ENCODE data around the gene HOXD9.

The HOXD9 gene

DNA sequence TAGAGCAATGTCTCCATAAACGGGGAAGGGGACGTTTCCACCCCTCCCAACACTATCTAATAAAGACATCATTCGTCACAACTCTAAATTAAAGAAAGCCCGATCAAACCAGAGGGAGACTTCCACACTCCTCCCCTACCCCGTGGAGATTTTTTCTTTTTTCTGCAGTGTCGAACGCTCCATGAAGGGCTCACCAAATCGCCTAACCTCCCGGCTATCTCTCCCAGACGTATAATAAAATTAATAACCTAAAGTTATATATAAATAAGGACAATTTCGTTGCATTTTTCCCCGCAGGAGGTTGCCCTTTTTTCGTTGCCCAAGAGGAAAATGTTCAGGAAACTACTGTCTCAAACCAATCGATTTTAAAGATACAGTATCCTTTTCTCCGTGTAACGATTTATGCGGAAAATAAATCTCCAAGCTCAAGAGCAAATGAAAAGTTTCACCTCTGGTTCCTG, 41.1 kb upstream of the HOXD9 start:
- TF ChIP-seq ZBTB7A (IDR thresholded peaks at IDR 0.05; ENCODE audit: low read depth) = no peak
- TF ChIP-seq EGR1 (IDR thresholded peaks at IDR 0.05) = no peak
- TF ChIP-seq, protein P1, sequence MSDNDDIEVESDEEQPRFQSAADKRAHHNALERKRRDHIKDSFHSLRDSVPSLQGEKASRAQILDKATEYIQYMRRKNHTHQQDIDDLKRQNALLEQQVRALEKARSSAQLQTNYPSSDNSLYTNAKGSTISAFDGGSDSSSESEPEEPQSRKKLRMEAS (IDR thresholded peaks at IDR 0.05) = no peak
- TF ChIP-seq EP300 (IDR thresholded peaks at IDR 0.05; ENCODE audit: borderline replicate concordance) = no peak
- no peak for TF ChIP-seq TEAD4 (IDR thresholded peaks at IDR 0.05)
- no peak for TF ChIP-seq CEBPB (IDR thresholded peaks at IDR 0.05)
- TF ChIP-seq YY1 (IDR thresholded peaks at IDR 0.05; ENCODE audit: low read depth) = no peak
- TF ChIP-seq, protein P2, sequence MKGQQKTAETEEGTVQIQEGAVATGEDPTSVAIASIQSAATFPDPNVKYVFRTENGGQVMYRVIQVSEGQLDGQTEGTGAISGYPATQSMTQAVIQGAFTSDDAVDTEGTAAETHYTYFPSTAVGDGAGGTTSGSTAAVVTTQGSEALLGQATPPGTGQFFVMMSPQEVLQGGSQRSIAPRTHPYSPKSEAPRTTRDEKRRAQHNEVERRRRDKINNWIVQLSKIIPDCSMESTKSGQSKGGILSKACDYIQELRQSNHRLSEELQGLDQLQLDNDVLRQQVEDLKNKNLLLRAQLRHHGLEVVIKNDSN (IDR thresholded peaks at IDR 0.05) = no peak
- no peak for TF ChIP-seq NFIC (IDR thresholded peaks at IDR 0.05)
- TF ChIP-seq TCF12 (IDR thresholded peaks at IDR 0.05; ENCODE audit: low read depth) = no peak
- no peak for TF ChIP-seq CREB1 (IDR thresholded peaks at IDR 0.05; ENCODE audit: low read depth)
- TF ChIP-seq FOXM1 (IDR thresholded peaks at IDR 0.05; ENCODE audit: borderline replicate concordance, low read depth) = no peak
- TF ChIP-seq, protein P3, sequence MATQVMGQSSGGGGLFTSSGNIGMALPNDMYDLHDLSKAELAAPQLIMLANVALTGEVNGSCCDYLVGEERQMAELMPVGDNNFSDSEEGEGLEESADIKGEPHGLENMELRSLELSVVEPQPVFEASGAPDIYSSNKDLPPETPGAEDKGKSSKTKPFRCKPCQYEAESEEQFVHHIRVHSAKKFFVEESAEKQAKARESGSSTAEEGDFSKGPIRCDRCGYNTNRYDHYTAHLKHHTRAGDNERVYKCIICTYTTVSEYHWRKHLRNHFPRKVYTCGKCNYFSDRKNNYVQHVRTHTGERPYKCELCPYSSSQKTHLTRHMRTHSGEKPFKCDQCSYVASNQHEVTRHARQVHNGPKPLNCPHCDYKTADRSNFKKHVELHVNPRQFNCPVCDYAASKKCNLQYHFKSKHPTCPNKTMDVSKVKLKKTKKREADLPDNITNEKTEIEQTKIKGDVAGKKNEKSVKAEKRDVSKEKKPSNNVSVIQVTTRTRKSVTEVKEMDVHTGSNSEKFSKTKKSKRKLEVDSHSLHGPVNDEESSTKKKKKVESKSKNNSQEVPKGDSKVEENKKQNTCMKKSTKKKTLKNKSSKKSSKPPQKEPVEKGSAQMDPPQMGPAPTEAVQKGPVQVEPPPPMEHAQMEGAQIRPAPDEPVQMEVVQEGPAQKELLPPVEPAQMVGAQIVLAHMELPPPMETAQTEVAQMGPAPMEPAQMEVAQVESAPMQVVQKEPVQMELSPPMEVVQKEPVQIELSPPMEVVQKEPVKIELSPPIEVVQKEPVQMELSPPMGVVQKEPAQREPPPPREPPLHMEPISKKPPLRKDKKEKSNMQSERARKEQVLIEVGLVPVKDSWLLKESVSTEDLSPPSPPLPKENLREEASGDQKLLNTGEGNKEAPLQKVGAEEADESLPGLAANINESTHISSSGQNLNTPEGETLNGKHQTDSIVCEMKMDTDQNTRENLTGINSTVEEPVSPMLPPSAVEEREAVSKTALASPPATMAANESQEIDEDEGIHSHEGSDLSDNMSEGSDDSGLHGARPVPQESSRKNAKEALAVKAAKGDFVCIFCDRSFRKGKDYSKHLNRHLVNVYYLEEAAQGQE (IDR thresholded peaks at IDR 0.05; ENCODE audit: low read depth) = no peak
- TF ChIP-seq RAD21 (IDR thresholded peaks at IDR 0.05; ENCODE audit: low read depth) = no peak

DNA sequence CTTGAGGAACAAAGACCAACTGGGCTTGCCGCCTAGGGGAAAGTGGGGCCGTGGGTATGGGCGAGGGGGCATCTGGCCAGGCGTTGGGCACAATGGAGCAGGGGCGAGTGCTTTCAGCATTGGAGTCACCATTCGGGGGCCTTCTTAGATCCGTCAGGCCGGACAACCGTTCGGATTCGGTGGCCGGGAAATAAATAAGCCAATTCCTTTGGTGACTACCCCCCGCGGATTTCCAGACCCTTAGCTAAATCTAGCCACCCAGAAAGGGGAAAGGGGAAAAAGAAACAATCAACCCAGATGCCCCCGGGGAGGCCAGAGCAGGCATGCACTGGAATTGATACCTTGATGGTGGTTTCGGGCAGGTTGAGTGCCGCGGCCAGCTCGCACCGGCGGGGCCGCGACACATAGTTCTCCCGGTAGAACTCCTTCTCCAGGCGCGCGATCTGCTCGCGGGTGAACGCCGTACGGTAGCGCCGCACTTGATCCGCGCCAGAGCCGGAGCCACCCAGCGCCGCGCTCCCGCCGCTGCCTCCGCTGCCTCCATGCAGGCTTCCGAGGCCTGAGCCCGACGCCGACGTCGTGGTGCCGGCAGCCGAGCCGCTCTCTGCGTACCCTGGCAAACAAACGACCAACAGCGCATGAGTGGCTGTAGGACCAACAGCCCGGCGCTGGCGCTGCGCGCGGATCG, 40.5 kb upstream of the HOXD9 start:
- TF ChIP-seq RAD21 (IDR thresholded peaks at IDR 0.05; ENCODE audit: low read depth) (no peak), ZBTB7A (IDR thresholded peaks at IDR 0.05; ENCODE audit: low read depth) (no peak), CREB1 (IDR thresholded peaks at IDR 0.05; ENCODE audit: low read depth) (no peak), EGR1 (IDR thresholded peaks at IDR 0.05) (no peak), EP300 (IDR thresholded peaks at IDR 0.05; ENCODE audit: borderline replicate concordance) (no peak), TAF1 (IDR thresholded peaks at IDR 0.05; ENCODE audit: low read depth) (no peak), FOXM1 (IDR thresholded peaks at IDR 0.05; ENCODE audit: borderline replicate concordance, low read depth) (no peak), NFIC (IDR thresholded peaks at IDR 0.05) (no peak), YY1 (IDR thresholded peaks at IDR 0.05; ENCODE audit: low read depth) (no peak), TEAD4 (IDR thresholded peaks at IDR 0.05) (no peak), CEBPB (IDR thresholded peaks at IDR 0.05) (no peak), TCF12 (IDR thresholded peaks at IDR 0.05; ENCODE audit: low read depth) (no peak)
- TF ChIP-seq, protein P1 (IDR thresholded peaks at IDR 0.05) = no peak
- TF ChIP-seq, protein P3 (IDR thresholded peaks at IDR 0.05; ENCODE audit: low read depth) = no peak
- TF ChIP-seq, protein P2 (IDR thresholded peaks at IDR 0.05) = no peak

DNA sequence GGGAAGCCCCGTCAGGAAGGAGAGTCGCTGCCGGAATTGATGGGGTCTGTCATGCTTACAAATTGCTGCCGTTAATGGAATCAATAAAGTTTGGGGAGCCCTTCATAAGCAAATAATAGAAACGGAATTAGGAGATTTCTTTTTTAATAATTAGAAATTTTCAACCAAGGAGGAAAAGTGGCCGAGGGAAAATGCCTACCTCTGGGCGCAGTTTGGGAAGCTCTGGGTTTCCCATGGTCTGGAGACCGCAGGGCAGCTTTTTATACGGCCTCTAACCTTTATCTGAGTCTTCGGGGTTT, 40.0 kb upstream of the HOXD9 start:
- no peak for TF ChIP-seq ZBTB7A (IDR thresholded peaks at IDR 0.05; ENCODE audit: low read depth)
- TF ChIP-seq TAF1 (IDR thresholded peaks at IDR 0.05; ENCODE audit: low read depth) = no peak

DNA sequence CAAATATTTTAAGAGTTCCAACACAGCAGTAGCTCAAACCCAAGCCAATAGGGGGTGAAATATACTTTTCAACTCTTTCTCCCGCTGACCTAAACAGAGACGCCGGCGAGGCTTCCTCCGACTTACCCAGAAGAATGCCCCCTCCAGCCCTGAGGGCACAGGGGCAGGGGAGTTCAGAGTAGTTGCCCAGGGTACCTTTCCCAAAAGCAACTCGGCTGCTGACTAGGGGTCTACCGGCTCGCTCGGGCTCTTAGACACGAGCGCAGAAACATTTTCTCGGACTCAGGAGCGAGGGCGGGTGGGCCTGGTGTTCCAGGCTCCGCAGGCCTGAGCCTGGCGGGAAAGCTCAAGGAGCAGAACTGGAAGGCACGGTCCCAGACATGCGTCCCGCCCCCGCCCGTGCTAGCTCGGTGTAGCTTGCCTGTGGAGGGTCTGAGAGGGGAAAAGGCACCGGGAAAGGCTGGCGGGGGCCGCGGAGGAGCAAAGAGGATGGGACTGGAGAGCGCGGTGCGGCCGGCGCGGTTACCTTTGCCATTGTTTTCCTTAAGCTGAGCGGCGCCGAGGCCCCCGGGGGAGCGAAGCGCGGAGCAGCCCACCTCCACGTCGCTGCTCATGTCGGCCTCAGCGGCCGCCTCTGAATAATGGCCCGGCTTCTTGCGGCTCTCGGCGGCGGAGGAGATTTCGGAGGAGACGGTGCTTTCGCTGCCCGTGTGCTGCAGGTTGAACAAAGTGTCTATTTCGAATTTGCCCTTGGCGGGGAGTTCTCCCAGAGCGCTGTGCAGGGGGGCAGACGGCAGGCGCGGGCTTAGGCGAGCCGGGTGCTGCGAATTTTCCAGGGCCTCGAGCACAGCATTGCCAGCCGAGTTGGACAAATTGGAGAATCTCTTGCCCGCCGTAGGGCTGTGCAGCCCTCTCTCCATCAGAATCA, 39.4 kb upstream of the HOXD9 start:
- TF ChIP-seq EGR1 (IDR thresholded peaks at IDR 0.05) (no peak), FOXM1 (IDR thresholded peaks at IDR 0.05; ENCODE audit: borderline replicate concordance, low read depth) (no peak), EP300 (IDR thresholded peaks at IDR 0.05; ENCODE audit: borderline replicate concordance) (no peak), TAF1 (IDR thresholded peaks at IDR 0.05; ENCODE audit: low read depth) (no peak), CREB1 (IDR thresholded peaks at IDR 0.05; ENCODE audit: low read depth) (no peak), CEBPB (IDR thresholded peaks at IDR 0.05) (no peak), ZBTB7A (IDR thresholded peaks at IDR 0.05; ENCODE audit: low read depth) (no peak), TEAD4 (IDR thresholded peaks at IDR 0.05) (no peak), YY1 (IDR thresholded peaks at IDR 0.05; ENCODE audit: low read depth) (no peak)
- TF ChIP-seq, protein P1 (IDR thresholded peaks at IDR 0.05) = no peak
- TF ChIP-seq, protein P3 (IDR thresholded peaks at IDR 0.05; ENCODE audit: low read depth) = no peak

Measured in Ishikawa (cell line).